BE2C (cell line): Measurements from ENCODE around the gene RAB1A.
"Not testable (repeated sequence)": the region's sequence is repeated elsewhere in the genome, so short reads cannot be mapped to it uniquely, and the experiment has no call there.

Experiments
- DNase-seq: peaks from one replicate; pipeline ENCODE4 v3.0.0-alpha.2; 2020
- H3K27me3 ChIP-seq: fragments of 250-450 bp; sonication (Bioruptor Pico); 2 replicates; pipeline ENCODE4 v1.5.1; 2020; ENCODE audit warnings: mild to moderate bottlenecking
- H3K36me3 ChIP-seq: fragments of 250-450 bp; sonication (Bioruptor Pico); 2 replicates; pipeline ENCODE4 v1.5.1; 2020; ENCODE audit warnings: mild to moderate bottlenecking
- H3K4me1 ChIP-seq: fragments of 250-450 bp; sonication (Bioruptor Pico); 2 replicates; pipeline ENCODE4 v1.5.1; 2020
- H3K4me3 ChIP-seq: 2 replicates; pipeline ENCODE4 v1.5.1; 2011; ENCODE audit warnings: low read depth, low read length
- H3K9me3 ChIP-seq: fragments of 250-450 bp; sonication (Bioruptor Pico); 2 replicates; pipeline ENCODE4 v1.5.1; 2020
- CTCF ChIP-seq: IDR thresholded peaks from 2 replicates; pipeline ENCODE4 v1.5.1; 2012; ENCODE audit warnings: mild to moderate bottlenecking, low read depth, low read length

RAB1A gene

GRCh38 chr2:65129286-65129825 lies 550 bp downstream of the RAB1A start:
- no peaks in the 10 kb centered on the region for H3K4me1 ChIP-seq
- peak overlapping the region; percentile 86 for H3K4me3 ChIP-seq
- no peak for TF ChIP-seq CTCF
- H3K27me3 ChIP-seq, result no peaks in the 10 kb centered on the region
- no peaks in the 10 kb centered on the region for H3K36me3 ChIP-seq
- no peaks in the 10 kb centered on the region for H3K9me3 ChIP-seq
- DNase-seq, result peak; percentile 28

GRCh38 chr2:65128297-65129190 lies 1.4 kb downstream of the RAB1A start:
- Histone ChIP-seq H3K9me3 (no peaks in the 10 kb centered on the region), H3K4me1 (no peaks in the 10 kb centered on the region), H3K4me3 (peak overlapping the region; percentile 86), H3K36me3 (no peaks in the 10 kb centered on the region), H3K27me3 (no peaks in the 10 kb centered on the region)
- no peak for TF ChIP-seq CTCF
- no peak for DNase-seq

DNA sequence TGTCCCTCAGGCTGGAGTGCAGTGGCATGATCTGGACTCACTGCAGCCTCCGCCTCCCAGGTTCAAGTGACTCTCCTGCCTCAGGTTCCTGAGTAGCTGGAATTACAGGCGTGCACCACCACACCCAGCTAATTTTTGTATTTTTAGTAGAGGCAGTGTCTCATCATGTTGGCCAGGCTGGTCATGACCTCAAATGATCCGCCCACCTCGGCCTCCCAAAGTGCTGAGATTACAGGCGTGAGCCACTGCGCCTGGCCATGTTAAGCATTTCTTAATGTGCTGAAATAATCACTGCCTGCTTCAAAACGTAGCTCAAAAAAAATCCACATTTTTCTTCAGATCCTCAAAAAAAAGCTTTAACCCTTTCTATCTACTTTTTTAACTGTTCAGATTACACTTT lies 4.4 kb downstream of the RAB1A start:
- H3K4me3 ChIP-seq, H3K9me3 ChIP-seq, H3K4me1 ChIP-seq, H3K36me3 ChIP-seq, DNase-seq, H3K27me3 ChIP-seq: not testable (repeated sequence)

DNA sequence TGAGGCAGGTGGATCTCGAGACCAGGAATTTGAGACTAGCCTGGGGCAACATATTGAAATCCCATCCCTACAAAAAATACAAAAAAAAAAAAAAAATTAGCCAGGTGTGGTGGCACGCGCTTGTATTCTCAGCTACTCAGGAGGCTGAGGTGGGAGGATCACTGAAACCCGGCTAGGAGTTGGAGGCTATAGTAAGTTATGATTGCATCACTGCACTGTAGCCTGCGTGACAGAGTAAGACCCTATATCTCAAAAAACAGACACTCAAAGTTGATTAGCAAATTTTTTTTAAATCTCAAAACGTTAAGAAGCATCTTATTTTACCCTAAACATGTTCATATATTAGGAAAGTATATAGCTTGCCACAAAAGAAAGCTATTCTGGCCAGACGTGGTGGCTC lies 7.6 kb downstream of the RAB1A start:
- no peaks in the 10 kb centered on the region for H3K4me1 ChIP-seq
- no peaks in the 10 kb centered on the region for H3K9me3 ChIP-seq
- TF ChIP-seq CTCF, result no peak
- DNase-seq, result no peak
- H3K27me3 ChIP-seq, result no peaks in the 10 kb centered on the region
- H3K36me3 ChIP-seq, result no peaks in the 10 kb centered on the region
- no peak overlapping the region for H3K4me3 ChIP-seq

GRCh38 chr2:65120990-65121693 lies 8.8 kb downstream of the RAB1A start:
- H3K9me3 ChIP-seq, result no peaks in the 10 kb centered on the region
- no peak for DNase-seq
- no peaks in the 10 kb centered on the region for H3K36me3 ChIP-seq
- H3K27me3 ChIP-seq, result no peaks in the 10 kb centered on the region
- H3K4me1 ChIP-seq, result no peaks in the 10 kb centered on the region
- TF ChIP-seq CTCF, result no peak
- no peak overlapping the region for H3K4me3 ChIP-seq

DNA sequence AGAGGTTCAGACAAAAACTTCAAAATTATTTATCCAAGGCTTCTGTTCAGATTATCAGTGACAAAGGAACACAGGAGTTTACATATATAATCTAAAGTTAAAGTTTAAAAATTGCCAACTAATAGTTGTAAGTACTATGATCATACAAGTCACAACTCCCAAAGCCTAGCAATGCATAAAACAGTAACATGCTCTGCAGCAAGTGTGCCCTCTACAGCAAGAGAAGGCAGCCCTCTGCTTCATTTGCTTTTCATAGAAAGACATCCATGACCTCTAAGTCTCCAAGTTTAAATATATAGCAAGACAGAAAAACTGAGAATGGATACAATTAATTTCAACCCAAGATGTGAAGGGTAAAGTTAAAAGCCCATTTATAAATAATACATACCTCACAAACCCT lies 13.3 kb downstream of the RAB1A start:
- TF ChIP-seq CTCF, result no peak

More for the DNA sequence above, 13.3 kb downstream of the RAB1A start:
- Histone ChIP-seq H3K36me3 (no peaks in the 10 kb centered on the region), H3K4me1 (no peaks in the 10 kb centered on the region), H3K27me3 (no peaks in the 10 kb centered on the region), H3K9me3 (no peaks in the 10 kb centered on the region), H3K4me3 (no peak overlapping the region)
- no peak for DNase-seq
